HEK293 (cell line): ENCODE measurements around the gene KIRREL1.

ENCODE experiments used
- CTCF ChIA-PET: fragments of 350-600 bp; formaldehyde crosslinking; extraction: SDS; loops from one replicate; lab custom pipeline; 2021; ENCODE audit warnings: antibody characterized with exemption; lab: Yijun Ruan, JAX
- POLR2A ChIA-PET: fragments of 300-600 bp; formaldehyde crosslinking; extraction: SDS; loops from one replicate; lab custom pipeline; 2020; ENCODE audit warnings: antibody characterized with exemption, inconsistent platforms; lab: Yijun Ruan, JAX
- H3K27ac ChIP-seq: fragments of 200-500 bp; sonication (Bioruptor generic); 2 replicates; pipeline ENCODE4 v1.5.1; 2014; ENCODE audit warnings: low read depth, low read length, control low read depth, inconsistent platforms; ENCODE audit errors: extremely low read depth
- H3K36me3 ChIP-seq, 2 experiments: fragments of 200-500 bp in 1 of 2; sonication (Bioruptor generic) in 1 of 2; 1 replicate in 1 of 2; 2 replicates in 1 of 2; pipeline ENCODE4 v1.5.1; 2014 to 2017; ENCODE audit warnings: inconsistent platforms in 2 of 2, low read length in 2 of 2; ENCODE audit not compliant: control insufficient read depth in 2 of 2, insufficient read depth in 1 of 2
- H3K4me1 ChIP-seq: fragments of 200-500 bp; sonication (Bioruptor generic); 2 replicates; pipeline ENCODE4 v1.5.1; 2014; ENCODE audit warnings: mild to moderate bottlenecking, low read length, inconsistent platforms; ENCODE audit not compliant: control insufficient read depth, insufficient read depth
- H3K4me3 ChIP-seq: 2 replicates; pipeline ENCODE4 v1.5.1; 2011; ENCODE audit warnings: low read depth, mild to moderate bottlenecking, control low read depth, low read length, moderate library complexity
- H3K9me3 ChIP-seq: fragments of 200-500 bp; sonication (Bioruptor generic); 2 replicates; pipeline ENCODE4 v1.5.1; 2014; ENCODE audit warnings: low read depth, low read length, inconsistent platforms; ENCODE audit not compliant: control insufficient read depth, insufficient read depth
- EGR2 ChIP-seq: fragments of 450-650 bp; formaldehyde crosslinking; IDR thresholded peaks from 2 replicates; pipeline ENCODE4 v1.5.1; 2016; ENCODE audit warnings: low read depth, missing biosample characterization, missing genetic modification characterization
- GFI1B ChIP-seq: fragments of 450-650 bp; formaldehyde crosslinking; IDR thresholded peaks from 2 replicates; pipeline ENCODE4 v1.5.1; 2016; ENCODE audit warnings: missing biosample characterization, missing genetic modification characterization
- GLIS1 ChIP-seq: fragments of 450-650 bp; formaldehyde crosslinking; IDR thresholded peaks from 2 replicates; pipeline ENCODE4 v1.5.1; 2016; ENCODE audit warnings: missing biosample characterization, missing genetic modification characterization
- GLIS2 ChIP-seq: fragments of 450-650 bp; formaldehyde crosslinking; IDR thresholded peaks from 2 replicates; pipeline ENCODE4 v1.5.1; 2016; ENCODE audit warnings: missing biosample characterization, missing genetic modification characterization
- IKZF3 ChIP-seq: fragments of 450-650 bp; IDR thresholded peaks from 2 replicates; pipeline ENCODE4 v1.5.0; 2018; ENCODE audit warnings: missing biosample characterization, mild to moderate bottlenecking, missing genetic modification characterization, moderate library complexity
- KLF10 ChIP-seq: fragments of 450-650 bp; IDR thresholded peaks from 2 replicates; pipeline ENCODE4 v1.5.1; 2018; ENCODE audit warnings: missing biosample characterization, mild to moderate bottlenecking, missing genetic modification characterization
- KLF7 ChIP-seq: fragments of 450-650 bp; formaldehyde crosslinking; IDR thresholded peaks from 2 replicates; pipeline ENCODE4 v1.5.1; 2016; ENCODE audit warnings: missing biosample characterization, missing genetic modification characterization, borderline replicate concordance
- KLF9 ChIP-seq: fragments of 450-650 bp; formaldehyde crosslinking; IDR thresholded peaks from 2 replicates; pipeline ENCODE4 v1.5.1; 2016; ENCODE audit warnings: missing biosample characterization, missing genetic modification characterization, low read depth
- PRDM1 ChIP-seq: fragments of 450-650 bp; formaldehyde crosslinking; IDR thresholded peaks from 2 replicates; pipeline ENCODE4; 2016; ENCODE audit warnings: missing biosample characterization, missing genetic modification characterization
- RBAK ChIP-seq: fragments of 450-650 bp; formaldehyde crosslinking; IDR thresholded peaks from 2 replicates; pipeline ENCODE4 v1.5.1; 2016; ENCODE audit warnings: missing biosample characterization, missing genetic modification characterization
- SP7 ChIP-seq: fragments of 450-650 bp; formaldehyde crosslinking; IDR thresholded peaks from 2 replicates; pipeline ENCODE4 v1.5.1; 2016; ENCODE audit warnings: missing biosample characterization, missing genetic modification characterization
- ZBTB20 ChIP-seq: fragments of 450-650 bp; formaldehyde crosslinking; IDR thresholded peaks from 2 replicates; pipeline ENCODE4 v1.5.1; 2016; ENCODE audit warnings: missing biosample characterization, missing genetic modification characterization
- ZBTB48 ChIP-seq: fragments of 450-650 bp; formaldehyde crosslinking; IDR thresholded peaks from 2 replicates; pipeline ENCODE4 v1.5.1; 2016; ENCODE audit warnings: missing biosample characterization, missing genetic modification characterization
- ZFHX2 ChIP-seq: fragments of 450-650 bp; formaldehyde crosslinking; conservative IDR thresholded peaks from 2 replicates; pipeline ENCODE4 v1.5.1; 2016; ENCODE audit warnings: missing biosample characterization, missing genetic modification characterization
- ZIC2 ChIP-seq: fragments of 450-650 bp; formaldehyde crosslinking; IDR thresholded peaks from 2 replicates; pipeline ENCODE4 v1.5.1; 2016; ENCODE audit warnings: missing biosample characterization, missing genetic modification characterization
- ZNF121 ChIP-seq: fragments of 450-650 bp; formaldehyde crosslinking; IDR thresholded peaks from 2 replicates; pipeline ENCODE4 v1.5.1; 2016; ENCODE audit warnings: missing biosample characterization, missing genetic modification characterization
- ZNF140 ChIP-seq: fragments of 450-650 bp; formaldehyde crosslinking; IDR thresholded peaks from 2 replicates; pipeline ENCODE4 v1.5.1; 2016; ENCODE audit warnings: missing biosample characterization, missing genetic modification characterization
- ZNF157 ChIP-seq: fragments of 450-650 bp; formaldehyde crosslinking; IDR thresholded peaks from 2 replicates; pipeline ENCODE4 v1.5.1; 2016; ENCODE audit warnings: missing biosample characterization, missing genetic modification characterization
- ZNF24 ChIP-seq: fragments of 450-650 bp; formaldehyde crosslinking; IDR thresholded peaks from 2 replicates; pipeline ENCODE4 v1.5.1; 2016; ENCODE audit warnings: missing biosample characterization, missing genetic modification characterization
- ZNF311 ChIP-seq: fragments of 450-650 bp; formaldehyde crosslinking; IDR thresholded peaks from 2 replicates; pipeline ENCODE4 v1.5.1; 2017; ENCODE audit warnings: missing biosample characterization, missing genetic modification characterization, borderline replicate concordance
- ZNF423 ChIP-seq: fragments of 450-650 bp; formaldehyde crosslinking; IDR thresholded peaks from 2 replicates; pipeline ENCODE4 v1.5.1; 2016; ENCODE audit warnings: missing biosample characterization, missing genetic modification characterization
- ZNF473 ChIP-seq: fragments of 450-650 bp; formaldehyde crosslinking; IDR thresholded peaks from 2 replicates; pipeline ENCODE4 v1.5.1; 2017; ENCODE audit warnings: missing biosample characterization, missing genetic modification characterization
- ZNF549 ChIP-seq: fragments of 450-650 bp; IDR thresholded peaks from 2 replicates; pipeline ENCODE4 v1.5.1; 2018; ENCODE audit warnings: missing biosample characterization, missing genetic modification characterization, mild to moderate bottlenecking, inconsistent platforms, moderate library complexity
- ZNF596 ChIP-seq: fragments of 450-650 bp; IDR thresholded peaks from 2 replicates; pipeline ENCODE4 v1.5.0; 2018; ENCODE audit warnings: missing biosample characterization, mild to moderate bottlenecking, missing genetic modification characterization, moderate library complexity
- ZNF658 ChIP-seq: fragments of 450-650 bp; formaldehyde crosslinking; IDR thresholded peaks from 2 replicates; pipeline ENCODE4; 2016; ENCODE audit warnings: missing biosample characterization, missing genetic modification characterization
- ZNF670 ChIP-seq: fragments of 450-650 bp; formaldehyde crosslinking; IDR thresholded peaks from 2 replicates; pipeline ENCODE4 v1.5.1; 2016; ENCODE audit warnings: missing biosample characterization, missing genetic modification characterization, low read depth
- ZNF701 ChIP-seq: fragments of 450-650 bp; formaldehyde crosslinking; IDR thresholded peaks from 2 replicates; pipeline ENCODE4 v1.5.1; 2016; ENCODE audit warnings: missing biosample characterization, missing genetic modification characterization
- ZSCAN16 ChIP-seq: fragments of 450-650 bp; formaldehyde crosslinking; IDR thresholded peaks from 2 replicates; pipeline ENCODE4 v1.5.1; 2016; ENCODE audit warnings: missing biosample characterization, missing genetic modification characterization
- TF ChIP-seq, protein P1 (sequence below): fragments of 450-650 bp; formaldehyde crosslinking; optimal IDR thresholded peaks from 2 replicates; pipeline ENCODE3; 2016; ENCODE audit warnings: missing biosample characterization, mild to moderate bottlenecking, missing genetic modification characterization
- TF ChIP-seq, protein P2 (sequence below): fragments of 450-650 bp; formaldehyde crosslinking; IDR thresholded peaks from 2 replicates; pipeline ENCODE4 v1.5.1; 2016; ENCODE audit warnings: missing biosample characterization, missing genetic modification characterization
- TF ChIP-seq, protein P3 (sequence below): fragments of 450-650 bp; formaldehyde crosslinking; IDR thresholded peaks from 2 replicates; pipeline ENCODE4 v1.5.1; 2016; ENCODE audit warnings: missing biosample characterization, missing genetic modification characterization

The KIRREL1 gene

GRCh38 chr1:158007667-158008386, 14.4 kb downstream of the KIRREL1 start:
- H3K9me3 ChIP-seq: no peaks in the 10 kb centered on the region
- H3K4me1 ChIP-seq: peaks cover 19% of the 10 kb centered on the region
- H3K36me3 ChIP-seq: no peaks in the 10 kb centered on the region
- no peak overlapping the region for H3K4me3 ChIP-seq
- H3K27ac ChIP-seq: no peak overlapping the region
- POLR2A ChIA-PET: no interaction called here
- CTCF ChIA-PET: interaction anchor here (0.6 to 1.9 kb wide), 6 partner anchors 17 to 114 kb away, joined by 3 to 15 read pairs (median 4); no protein-coding TSS in a partner anchor
- TF ChIP-seq KLF9 (tag by site-specific recombination) (peak; percentile 38; the same call in 1 of the 2 replicates), GLIS2 (peak; percentile 39; the same call in 1 of the 2 replicates), ZNF140 (tag by site-specific recombination) (no peak), ZFHX2 (0 out of 2 replicates have a peak, but pooled peaks have one; percentile 27), GLIS1 (tag by site-specific recombination) (peak; percentile 98), ZBTB48 (no peak), ZIC2 (peak; percentile 83), ZBTB20 (no peak), IKZF3 (tag by site-specific recombination) (no peak), ZNF423 (tag by site-specific recombination) (0 out of 2 replicates have a peak, but pooled peaks have one; percentile 22), ZNF658 (tag by site-specific recombination) (no peak), ZNF157 (tag by site-specific recombination) (no peak), SP7 (tag by site-specific recombination) (peak; percentile 83), KLF10 (tag by site-specific recombination) (no peak)
- TF ChIP-seq, protein P1, sequence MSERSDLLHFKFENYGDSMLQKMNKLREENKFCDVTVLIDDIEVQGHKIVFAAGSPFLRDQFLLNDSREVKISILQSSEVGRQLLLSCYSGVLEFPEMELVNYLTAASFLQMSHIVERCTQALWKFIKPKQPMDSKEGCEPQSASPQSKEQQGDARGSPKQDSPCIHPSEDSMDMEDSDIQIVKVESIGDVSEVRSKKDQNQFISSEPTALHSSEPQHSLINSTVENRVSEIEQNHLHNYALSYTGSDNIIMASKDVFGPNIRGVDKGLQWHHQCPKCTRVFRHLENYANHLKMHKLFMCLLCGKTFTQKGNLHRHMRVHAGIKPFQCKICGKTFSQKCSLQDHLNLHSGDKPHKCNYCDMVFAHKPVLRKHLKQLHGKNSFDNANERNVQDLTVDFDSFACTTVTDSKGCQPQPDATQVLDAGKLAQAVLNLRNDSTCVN (tag by site-specific recombination): no peak

DNA sequence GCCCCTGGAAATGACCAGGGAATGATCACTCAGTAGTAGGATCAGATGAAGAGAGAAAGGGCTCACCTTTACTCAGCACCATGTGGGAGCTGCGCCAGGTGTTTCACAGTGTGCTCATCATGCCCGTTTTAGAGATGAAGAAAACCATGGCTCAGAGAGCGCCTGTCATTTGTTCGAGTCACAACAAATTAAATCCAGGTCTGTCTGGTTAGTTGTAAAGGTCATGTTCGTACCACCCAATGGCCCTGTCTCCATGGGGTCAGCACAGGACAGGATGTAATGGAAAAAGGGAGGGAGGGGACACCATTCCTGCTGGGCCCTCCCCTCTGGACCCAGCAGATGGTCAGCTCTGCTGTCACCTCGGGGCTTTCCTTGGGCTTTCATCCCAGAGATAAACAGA, 15.2 kb downstream of the KIRREL1 start:
- H3K4me1 ChIP-seq: peaks cover 13% of the 10 kb centered on the region
- CTCF ChIA-PET: interaction anchor here (1.9 to 5.2 kb wide), 2 partner anchors 17 to 26 kb away, joined by 4 to 29 read pairs; no protein-coding TSS in a partner anchor
- POLR2A ChIA-PET: no interaction called here

DNA sequence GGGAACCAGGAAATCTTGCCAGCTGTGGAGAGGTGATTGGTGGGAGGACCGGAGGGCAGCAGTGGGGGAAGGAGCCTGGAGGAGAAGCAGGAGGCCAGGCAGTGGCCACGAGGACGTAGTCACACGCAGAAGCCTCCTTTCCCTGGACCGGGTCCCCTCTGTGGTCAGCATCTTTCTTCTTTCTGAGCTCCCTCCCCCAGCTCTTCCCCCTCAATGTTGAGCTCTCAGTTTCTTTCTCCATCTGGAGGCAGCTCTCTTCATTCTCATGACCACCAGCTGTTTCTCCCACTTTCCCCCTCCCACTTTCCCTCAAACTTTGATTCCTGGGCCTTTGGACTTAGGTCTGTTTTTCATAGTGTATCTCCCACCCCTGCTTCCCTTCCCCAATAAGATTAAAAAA, 18.3 kb downstream of the KIRREL1 start:
- H3K4me3 ChIP-seq: no peak overlapping the region
- H3K9me3 ChIP-seq: no peaks in the 10 kb centered on the region
- ChIA-PET CTCF (interaction anchor here (0.7 to 5.2 kb wide), 8 partner anchors 9 to 193 kb away, joined by 3 to 29 read pairs (median 4); no protein-coding TSS in a partner anchor), POLR2A (interaction anchor here (1.7 kb wide), 1 partner anchor 8 kb away, joined by 21 read pairs; no protein-coding TSS in a partner anchor)
- H3K27ac ChIP-seq: no peak overlapping the region
- H3K36me3 ChIP-seq: peaks cover 0 to 3% of the 10 kb centered on the region in 2 experiments; a peak in 1 of 3 replicates
- TF ChIP-seq ZNF473 (no peak), GFI1B (tag by site-specific recombination) (no peak), ZNF311 (tag by site-specific recombination) (no peak), ZNF670 (tag by site-specific recombination) (no peak), ZNF701 (tag by site-specific recombination) (no peak), ZFHX2 (peak; percentile 60; the same call in 1 of the 2 replicates), ZNF24 (tag by site-specific recombination) (no peak), EGR2 (tag by site-specific recombination) (peak; percentile 75), PRDM1 (tag by site-specific recombination) (peak; percentile 84), ZNF549 (tag by site-specific recombination) (no peak)
- TF ChIP-seq, protein P2, sequence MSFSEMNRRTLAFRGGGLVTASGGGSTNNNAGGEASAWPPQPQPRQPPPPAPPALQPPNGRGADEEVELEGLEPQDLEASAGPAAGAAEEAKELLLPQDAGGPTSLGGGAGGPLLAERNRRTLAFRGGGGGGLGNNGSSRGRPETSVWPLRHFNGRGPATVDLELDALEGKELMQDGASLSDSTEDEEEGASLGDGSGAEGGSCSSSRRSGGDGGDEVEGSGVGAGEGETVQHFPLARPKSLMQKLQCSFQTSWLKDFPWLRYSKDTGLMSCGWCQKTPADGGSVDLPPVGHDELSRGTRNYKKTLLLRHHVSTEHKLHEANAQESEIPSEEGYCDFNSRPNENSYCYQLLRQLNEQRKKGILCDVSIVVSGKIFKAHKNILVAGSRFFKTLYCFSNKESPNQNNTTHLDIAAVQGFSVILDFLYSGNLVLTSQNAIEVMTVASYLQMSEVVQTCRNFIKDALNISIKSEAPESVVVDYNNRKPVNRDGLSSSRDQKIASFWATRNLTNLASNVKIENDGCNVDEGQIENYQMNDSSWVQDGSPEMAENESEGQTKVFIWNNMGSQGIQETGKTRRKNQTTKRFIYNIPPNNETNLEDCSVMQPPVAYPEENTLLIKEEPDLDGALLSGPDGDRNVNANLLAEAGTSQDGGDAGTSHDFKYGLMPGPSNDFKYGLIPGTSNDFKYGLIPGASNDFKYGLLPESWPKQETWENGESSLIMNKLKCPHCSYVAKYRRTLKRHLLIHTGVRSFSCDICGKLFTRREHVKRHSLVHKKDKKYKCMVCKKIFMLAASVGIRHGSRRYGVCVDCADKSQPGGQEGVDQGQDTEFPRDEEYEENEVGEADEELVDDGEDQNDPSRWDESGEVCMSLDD (tag by site-specific recombination): no peak
- TF ChIP-seq, protein P3, sequence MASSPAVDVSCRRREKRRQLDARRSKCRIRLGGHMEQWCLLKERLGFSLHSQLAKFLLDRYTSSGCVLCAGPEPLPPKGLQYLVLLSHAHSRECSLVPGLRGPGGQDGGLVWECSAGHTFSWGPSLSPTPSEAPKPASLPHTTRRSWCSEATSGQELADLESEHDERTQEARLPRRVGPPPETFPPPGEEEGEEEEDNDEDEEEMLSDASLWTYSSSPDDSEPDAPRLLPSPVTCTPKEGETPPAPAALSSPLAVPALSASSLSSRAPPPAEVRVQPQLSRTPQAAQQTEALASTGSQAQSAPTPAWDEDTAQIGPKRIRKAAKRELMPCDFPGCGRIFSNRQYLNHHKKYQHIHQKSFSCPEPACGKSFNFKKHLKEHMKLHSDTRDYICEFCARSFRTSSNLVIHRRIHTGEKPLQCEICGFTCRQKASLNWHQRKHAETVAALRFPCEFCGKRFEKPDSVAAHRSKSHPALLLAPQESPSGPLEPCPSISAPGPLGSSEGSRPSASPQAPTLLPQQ (tag by site-specific recombination): no peak
- H3K4me1 ChIP-seq: peaks cover 13% of the 10 kb centered on the region

More for the DNA sequence above, 15.2 kb downstream of the KIRREL1 start:
- Histone ChIP-seq H3K27ac (no peak overlapping the region), H3K36me3 (no peaks in the 10 kb centered on the region), H3K9me3 (no peaks in the 10 kb centered on the region), H3K4me3 (no peak overlapping the region)
- TF ChIP-seq ZNF121 (tag by site-specific recombination) (no peak), ZNF596 (no peak), ZSCAN16 (tag by site-specific recombination) (no peak), KLF7 (tag by site-specific recombination) (no peak), RBAK (tag by site-specific recombination) (no peak)
